ENCODE results near the gene CERCAM.

The CERCAM gene

DNA sequence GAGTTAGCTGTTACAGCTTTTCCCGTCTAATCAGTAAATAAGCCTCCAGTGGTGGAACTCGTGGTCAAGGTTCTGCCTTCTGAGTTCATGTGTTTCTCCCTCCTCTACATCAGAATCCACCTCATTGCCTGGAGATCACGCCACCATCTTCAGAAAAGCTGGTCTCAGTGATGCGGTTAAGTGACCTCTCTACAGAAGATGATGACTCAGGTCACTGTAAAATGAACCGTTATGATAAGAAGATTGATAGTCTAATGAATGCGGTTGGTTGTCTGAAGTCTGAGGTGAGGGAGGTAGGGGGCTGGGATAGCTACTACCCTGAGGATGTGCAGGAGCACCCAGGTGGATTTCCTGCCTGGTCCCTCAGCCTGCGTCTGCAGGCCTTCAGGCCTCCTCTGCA, 48.4 kb downstream of the CERCAM start:
- no peak for DNase-seq

DNA sequence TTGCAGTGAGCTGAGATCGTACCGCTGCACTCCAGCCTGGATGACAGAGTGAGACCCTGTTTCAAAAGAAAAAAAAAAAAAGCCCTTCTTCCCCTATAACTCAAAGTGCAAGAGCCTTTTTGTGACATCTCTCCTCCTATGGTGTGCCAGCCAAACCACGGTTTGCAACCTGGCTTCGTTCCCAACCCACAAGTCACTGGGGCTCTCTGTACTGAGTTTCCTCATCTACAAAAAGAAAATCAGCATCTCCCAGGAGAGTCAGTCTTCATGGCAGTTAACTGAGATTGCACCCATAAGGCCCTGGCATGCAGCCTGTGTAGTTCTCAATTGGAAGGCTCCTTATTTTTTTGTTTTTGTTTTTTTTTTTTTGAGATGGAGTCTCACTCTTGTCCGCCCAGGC, 49.9 kb downstream of the CERCAM start:
- no peak for DNase-seq

DNA sequence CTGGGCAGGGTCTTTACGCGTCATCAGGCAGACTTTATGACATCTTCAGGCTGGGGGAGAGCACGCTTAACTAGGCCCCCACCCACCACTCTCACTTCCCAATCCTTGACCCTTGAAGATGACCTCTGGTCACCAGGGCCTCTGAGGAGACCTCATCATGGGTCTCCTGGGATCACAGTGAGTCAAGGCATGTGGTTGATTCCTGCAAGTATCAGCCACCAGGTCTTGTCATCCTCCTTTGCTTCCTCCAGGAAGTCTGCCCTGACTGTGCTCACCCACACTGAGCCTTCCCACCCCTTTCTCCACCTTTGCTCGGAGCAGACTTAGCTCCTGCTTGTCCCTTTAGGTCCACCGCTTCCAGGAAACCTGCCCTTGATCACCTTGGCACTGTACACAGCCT, 52.4 kb downstream of the CERCAM start:
- DNase-seq, result no peak

DNA sequence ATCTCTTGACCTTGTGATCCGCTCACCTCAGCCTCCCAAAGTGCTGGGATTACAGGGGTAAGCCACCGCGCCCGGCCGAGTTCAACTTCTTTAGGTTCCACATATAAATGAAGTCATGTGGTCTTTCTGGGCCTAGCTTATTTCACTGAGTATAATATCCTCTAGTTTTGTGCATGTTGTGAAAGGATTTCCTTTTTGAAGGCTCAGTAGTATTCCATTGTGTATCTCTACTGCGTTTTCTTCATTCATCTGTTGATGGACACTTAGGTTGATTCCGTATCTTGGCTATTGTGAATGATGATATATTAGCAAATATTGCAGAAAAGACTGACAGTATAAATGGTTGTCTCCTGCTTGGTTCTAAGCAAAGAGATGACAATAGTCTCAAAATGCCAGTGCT, 55.2 kb downstream of the CERCAM start:
- no peak for DNase-seq

- no peak for DNase-seq
These were observed 58.6 kb downstream of the CERCAM start for GRCh38 chr9:128479262-128479661.

DNA sequence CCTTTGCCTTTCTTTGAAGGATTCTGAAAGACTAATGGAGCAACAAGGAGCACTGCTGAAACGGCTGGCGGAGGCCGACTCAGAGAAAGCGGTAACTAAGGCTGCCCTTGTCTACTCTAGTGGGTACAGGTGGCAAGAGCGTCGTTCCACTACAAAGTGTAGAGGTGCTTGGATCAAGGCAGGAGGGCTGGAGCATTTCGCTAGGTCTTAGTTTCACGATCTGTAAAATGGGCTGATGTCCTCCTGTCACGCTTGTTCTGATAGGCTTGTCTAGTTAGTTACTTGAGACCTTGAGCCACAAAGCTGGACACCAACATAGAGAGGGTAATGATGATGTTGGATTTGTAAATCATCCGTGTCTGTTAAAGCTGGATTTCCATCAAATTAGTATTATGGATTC, 60.9 kb downstream of the CERCAM start:
- no peak for DNase-seq

DNA sequence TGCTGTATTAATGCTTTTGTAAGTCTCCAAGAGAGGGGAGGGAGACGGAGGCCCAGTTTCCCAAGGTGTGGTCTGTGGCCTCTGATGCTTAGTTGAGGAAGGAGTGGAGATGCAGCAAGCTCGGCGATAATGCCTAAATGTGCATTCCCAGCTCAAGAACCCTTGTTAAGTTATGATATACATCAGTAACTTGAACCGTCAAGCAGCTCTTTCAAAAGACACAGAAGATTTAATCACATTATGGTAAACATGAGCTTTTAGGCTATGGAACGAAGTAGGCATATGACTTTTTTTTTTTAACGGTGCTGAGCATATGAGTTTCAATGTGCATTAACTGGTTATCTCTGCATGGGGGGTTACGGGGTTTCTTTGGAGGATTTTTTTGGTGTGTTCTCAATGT, 61.5 kb downstream of the CERCAM start:
- no peak for DNase-seq

- no peak for DNase-seq
These were observed 64.2 kb downstream of the CERCAM start for GRCh38 chr9:128484686-128485413.

DNA sequence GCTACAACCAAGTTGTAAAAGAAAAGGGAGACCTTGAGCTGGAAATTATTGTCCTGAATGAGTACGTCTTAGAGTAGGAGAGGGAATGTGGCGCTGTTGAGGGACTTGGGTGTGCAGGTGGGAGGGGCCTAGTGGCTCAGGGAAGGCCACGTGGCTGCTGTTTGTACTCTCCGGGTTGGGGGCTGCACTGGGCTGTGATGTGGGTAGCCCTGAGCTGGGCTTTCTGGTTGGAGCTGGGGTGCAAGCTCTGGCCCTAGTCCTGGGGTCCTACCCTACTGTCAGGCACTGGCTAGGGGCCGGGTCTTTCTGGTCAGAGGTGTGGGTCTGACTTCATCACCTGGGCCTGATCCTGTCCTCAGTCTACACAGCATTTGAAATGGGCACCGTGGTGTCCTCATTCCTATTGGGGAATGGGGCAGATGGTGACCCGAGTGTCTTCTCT, 64.8 kb downstream of the CERCAM start:
- DNase-seq, result no peak

DNA sequence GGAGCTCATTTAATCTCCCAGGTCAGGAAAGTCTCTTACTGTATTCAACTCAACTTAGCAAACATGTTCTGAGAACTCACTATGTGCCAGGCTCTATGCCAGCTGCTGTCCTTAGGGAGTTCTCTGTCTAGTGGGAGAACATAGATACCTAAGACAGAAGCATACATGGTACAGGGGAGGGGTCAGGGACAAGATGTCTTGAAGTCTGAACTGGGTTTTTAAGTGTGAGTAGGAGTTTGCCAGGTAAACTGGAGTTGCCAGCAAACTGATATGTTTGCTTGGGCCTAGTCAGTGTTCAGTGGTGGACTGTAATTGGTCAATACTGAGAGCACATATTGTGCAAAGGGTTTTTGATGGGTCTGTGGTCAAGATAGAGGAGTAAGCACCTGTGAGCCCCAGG, 65.5 kb downstream of the CERCAM start:
- no peak for DNase-seq
